PFSK-1 (cell line): ENCODE measurements around the gene HYAL3.

ENCODE experiments used
- POLR2AphosphoS5 ChIP-seq: IDR thresholded peaks from 2 replicates; pipeline ENCODE4 v1.6.1; 2012; ENCODE audit warnings: low read depth, mild to moderate bottlenecking, control low read depth, low read length, moderate library complexity
- TAF1 ChIP-seq: IDR thresholded peaks from 2 replicates; pipeline ENCODE4 v1.6.1; 2012; ENCODE audit warnings: low read length, control low read depth, borderline replicate concordance; ENCODE audit not compliant: insufficient read depth
- TF ChIP-seq, protein P1 (sequence below), 2 experiments: IDR thresholded peaks; 2 replicates each; pipeline versions ENCODE4 v1.6.1 to v1.8.0; 2011 to 2012; ENCODE audit warnings: low read depth in 2 of 2, low read length in 2 of 2, control low read depth in 1 of 2, inconsistent platforms in 1 of 2, mild to moderate bottlenecking in 1 of 2, moderate library complexity in 1 of 2; ENCODE audit not compliant: insufficient read depth in 1 of 2

DNA sequence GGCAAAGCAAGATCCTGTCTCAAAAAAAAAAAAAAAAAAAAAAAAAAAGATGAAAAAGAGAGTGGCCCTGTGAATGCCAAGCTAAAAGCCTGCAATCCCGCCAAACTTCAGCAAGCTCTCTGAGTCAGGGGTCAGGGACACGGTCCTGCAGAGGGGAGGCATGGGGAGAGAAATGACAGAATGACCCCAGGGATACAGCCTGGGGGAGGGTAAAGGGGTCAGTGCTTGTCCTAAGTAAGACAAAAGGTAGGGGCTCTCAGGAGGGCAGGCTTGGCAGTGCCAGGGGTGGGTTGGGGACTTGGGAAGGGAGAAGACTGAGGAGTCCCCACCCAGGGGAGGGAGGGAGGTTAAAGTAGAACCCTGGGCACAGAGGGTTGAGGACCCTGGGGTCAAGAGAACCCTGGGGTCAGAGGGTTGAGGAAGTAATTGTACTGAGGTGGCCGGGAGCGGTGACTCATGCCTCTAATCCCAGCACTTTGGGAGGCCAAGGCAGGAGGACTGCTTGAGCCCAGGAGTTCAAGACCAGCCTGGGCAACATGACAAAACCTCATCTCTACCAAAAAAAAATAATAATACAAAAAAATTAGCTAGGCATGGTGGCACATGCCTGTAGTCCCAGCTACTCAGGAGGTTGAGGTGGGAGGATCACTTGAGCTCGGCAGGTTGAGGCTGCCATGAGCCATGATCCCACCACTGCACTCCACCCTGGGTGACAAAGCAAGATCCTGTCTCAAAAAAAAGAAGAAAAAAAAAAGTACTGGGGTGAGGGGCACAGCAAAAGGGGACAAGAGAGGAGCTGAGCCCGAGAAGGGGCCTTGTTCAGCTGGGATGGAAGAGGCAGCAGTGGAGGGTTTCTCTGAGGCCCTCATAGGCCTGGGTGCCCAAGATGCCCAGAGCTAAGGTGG, 35.5 kb downstream of the HYAL3 start:
- TF ChIP-seq POLR2AphosphoS5 (no peak), TAF1 (no peak)
- TF ChIP-seq, protein P1, sequence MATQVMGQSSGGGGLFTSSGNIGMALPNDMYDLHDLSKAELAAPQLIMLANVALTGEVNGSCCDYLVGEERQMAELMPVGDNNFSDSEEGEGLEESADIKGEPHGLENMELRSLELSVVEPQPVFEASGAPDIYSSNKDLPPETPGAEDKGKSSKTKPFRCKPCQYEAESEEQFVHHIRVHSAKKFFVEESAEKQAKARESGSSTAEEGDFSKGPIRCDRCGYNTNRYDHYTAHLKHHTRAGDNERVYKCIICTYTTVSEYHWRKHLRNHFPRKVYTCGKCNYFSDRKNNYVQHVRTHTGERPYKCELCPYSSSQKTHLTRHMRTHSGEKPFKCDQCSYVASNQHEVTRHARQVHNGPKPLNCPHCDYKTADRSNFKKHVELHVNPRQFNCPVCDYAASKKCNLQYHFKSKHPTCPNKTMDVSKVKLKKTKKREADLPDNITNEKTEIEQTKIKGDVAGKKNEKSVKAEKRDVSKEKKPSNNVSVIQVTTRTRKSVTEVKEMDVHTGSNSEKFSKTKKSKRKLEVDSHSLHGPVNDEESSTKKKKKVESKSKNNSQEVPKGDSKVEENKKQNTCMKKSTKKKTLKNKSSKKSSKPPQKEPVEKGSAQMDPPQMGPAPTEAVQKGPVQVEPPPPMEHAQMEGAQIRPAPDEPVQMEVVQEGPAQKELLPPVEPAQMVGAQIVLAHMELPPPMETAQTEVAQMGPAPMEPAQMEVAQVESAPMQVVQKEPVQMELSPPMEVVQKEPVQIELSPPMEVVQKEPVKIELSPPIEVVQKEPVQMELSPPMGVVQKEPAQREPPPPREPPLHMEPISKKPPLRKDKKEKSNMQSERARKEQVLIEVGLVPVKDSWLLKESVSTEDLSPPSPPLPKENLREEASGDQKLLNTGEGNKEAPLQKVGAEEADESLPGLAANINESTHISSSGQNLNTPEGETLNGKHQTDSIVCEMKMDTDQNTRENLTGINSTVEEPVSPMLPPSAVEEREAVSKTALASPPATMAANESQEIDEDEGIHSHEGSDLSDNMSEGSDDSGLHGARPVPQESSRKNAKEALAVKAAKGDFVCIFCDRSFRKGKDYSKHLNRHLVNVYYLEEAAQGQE (IDR thresholded peaks at IDR 0.05; ENCODE audit: insufficient read depth in 1 of 2, low read depth in 2 of 2, low read length in 2 of 2), result no peak
